GM19438 (cell line): ENCODE results near the gene ZP2.
"Not testable (repeated sequence)": the region's sequence is repeated elsewhere in the genome, so short reads cannot be mapped to it uniquely, and the experiment has no call there.

ENCODE experiments used
- ATAC-seq: cut with Tn5 transposase; IDR thresholded peaks from one replicate; pipeline ENCODE4 v1.9.1; 2021; ENCODE audit warnings: low read depth; ENCODE audit not compliant: unreplicated experiment

Gene ZP2

GRCh38 chr16:21211486-21211885 is at the start of gene ZP2:
Gene ZP2, minus strand, starts transcription at chr16:21211574. Its CDS starts 27 bp downstream, at chr16:21211547.
- ATAC-seq = no peak

GRCh38 chr16:21257284-21257683 is 45.9 kb upstream of the ZP2 start:
- ATAC-seq = no peak

- ATAC-seq = no peak
These were observed 45.3 kb upstream of the ZP2 start for GRCh38 chr16:21256636-21257035.

- ATAC-seq = no peak
These were observed 42.1 kb upstream of the ZP2 start for GRCh38 chr16:21253470-21253869.

GRCh38 chr16:21250072-21250923 is 38.9 kb upstream of the ZP2 start:
- ATAC-seq = no peak

- ATAC-seq = not testable (repeated sequence)
These were observed 36.8 kb upstream of the ZP2 start for GRCh38 chr16:21248179-21248578.

- no peak for ATAC-seq
These were observed 33.3 kb upstream of the ZP2 start for GRCh38 chr16:21244518-21245215.

GRCh38 chr16:21242756-21243155 is 31.4 kb upstream of the ZP2 start:
- no peak for ATAC-seq

- ATAC-seq = no peak
These were observed 28.3 kb upstream of the ZP2 start for GRCh38 chr16:21239646-21240045.

- ATAC-seq = no peak
These were observed 25.5 kb upstream of the ZP2 start for GRCh38 chr16:21236831-21237230.

GRCh38 chr16:21235199-21235585 is 23.8 kb upstream of the ZP2 start:
- no peak for ATAC-seq

GRCh38 chr16:21233521-21234150 is 22.3 kb upstream of the ZP2 start, which contains the start of gene ANKS4B:
Gene ANKS4B, plus strand, starts transcription at chr16:21233699. Its CDS starts 39 bp downstream, at chr16:21233738.
- ATAC-seq = no peak

- ATAC-seq = no peak
These were observed 21.7 kb upstream of the ZP2 start for GRCh38 chr16:21233045-21233520.

GRCh38 chr16:21228361-21228872 is 17.0 kb upstream of the ZP2 start:
- ATAC-seq = no peak

GRCh38 chr16:21227866-21228265 is 16.5 kb upstream of the ZP2 start:
- no peak for ATAC-seq

- no peak for ATAC-seq
These were observed 15.4 kb upstream of the ZP2 start for GRCh38 chr16:21226749-21227148.

GRCh38 chr16:21224800-21225199 is 13.4 kb upstream of the ZP2 start:
- ATAC-seq = no peak

- no peak for ATAC-seq
These were observed 12.4 kb upstream of the ZP2 start for GRCh38 chr16:21223787-21224186.

- ATAC-seq = no peak
These were observed 11.3 kb upstream of the ZP2 start for GRCh38 chr16:21222495-21223337.

GRCh38 chr16:21219551-21219950 is 8.2 kb upstream of the ZP2 start:
- no peak for ATAC-seq
